ENCODE measurements around the gene ADD2.

- TF ChIP-seq EZH2phosphoT487 (IDR thresholded peaks at IDR 0.05; ENCODE audit: insufficient read depth, low read depth) (no peak), EZH2 (IDR thresholded peaks at IDR 0.05; ENCODE audit: insufficient read depth, poor library complexity, severe bottlenecking) (no peak)
Observed at GRCh38 chr2:70747284-70747683, 20.7 kb downstream of the ADD2 start.

All from GM23248 (cell line).